IMR-90 (cell line): ENCODE results near the gene KRTAP9-6. TPM values are rescaled to one million over a fixed set of nuclear protein-coding genes. Genes with fewer than 3 reads are reported as not detected.

Source experiments
- ATAC-seq: fragments of 200-7000 bp; cut with Tn5 transposase; 2 replicates; pipeline ENCODE4 v1.9.1; 2020; ENCODE audit warnings: low read depth, mild to moderate bottlenecking, moderate library complexity
- BruUV-seq: library from RNA; stranded (reverse); fragments of 400-500 nt; replicated peaks from 2 replicates; lab custom pipeline; 2021; lab: Mats Ljungman, UMichigan
- CTCF ChIA-PET: fragments of 300-600 bp; formaldehyde crosslinking; extraction: SDS; loops from one replicate; lab custom pipeline; 2021; ENCODE audit warnings: antibody characterized with exemption; lab: Yijun Ruan, JAX
- POLR2A ChIA-PET: fragments of 300-600 bp; sonication (Branson Sonifier 250); formaldehyde crosslinking; loops from one replicate; lab custom pipeline; 2022; ENCODE audit warnings: antibody characterized with exemption; ENCODE audit not compliant: unreplicated experiment; lab: Charles Lee
- DNase-seq: peaks from one replicate; pipeline ENCODE4 v3.0.0; 2013
- H2AFZ ChIP-seq: replicated peaks from 2 replicates; pipeline ENCODE3; 2013; ENCODE audit warnings: low read length, mild to moderate bottlenecking; ENCODE audit not compliant: poor library complexity
- H2AK5ac ChIP-seq: 2 replicates; pipeline ENCODE4 v1.6.1; 2013; ENCODE audit warnings: low read depth, low read length, inconsistent platforms
- H2AK9ac ChIP-seq: replicated peaks from 2 replicates; pipeline ENCODE3; 2013; ENCODE audit warnings: mild to moderate bottlenecking, low read depth, low read length, moderate library complexity; ENCODE audit not compliant: poor library complexity
- H2BK120ac ChIP-seq: 2 replicates; pipeline ENCODE4 v1.6.1; 2013; ENCODE audit warnings: low read depth, low read length, inconsistent platforms
- H2BK15ac ChIP-seq: 3 replicates; pipeline ENCODE4 v1.6.1; 2013; ENCODE audit warnings: low read depth, low read length, inconsistent platforms
- H2BK20ac ChIP-seq: 2 replicates; pipeline ENCODE4 v1.6.1; 2013; ENCODE audit warnings: low read depth, mild to moderate bottlenecking, inconsistent platforms, low read length, moderate library complexity
- H2BK5ac ChIP-seq: 2 replicates; pipeline ENCODE4 v1.6.1; 2013; ENCODE audit warnings: mild to moderate bottlenecking, low read depth, low read length, inconsistent platforms; ENCODE audit not compliant: poor library complexity, severe bottlenecking
- H3K14ac ChIP-seq: replicated peaks from 2 replicates; pipeline ENCODE4 v1.6.1; 2013; ENCODE audit warnings: low read depth, low read length, inconsistent platforms
- H3K18ac ChIP-seq: 2 replicates; pipeline ENCODE4 v1.6.1; 2013; ENCODE audit warnings: low read depth, low read length, control low read depth
- H3K23ac ChIP-seq: 2 replicates; pipeline ENCODE4 v1.6.1; 2013; ENCODE audit warnings: low read depth, low read length, inconsistent platforms
- H3K27ac ChIP-seq: 2 replicates; pipeline ENCODE4 v1.5.1; 2013; ENCODE audit warnings: mild to moderate bottlenecking, control low read depth, low read length; ENCODE audit not compliant: insufficient read depth
- H3K27me3 ChIP-seq: 2 replicates; pipeline ENCODE4 v1.6.1; 2013; ENCODE audit warnings: low read length; ENCODE audit not compliant: control insufficient read depth, insufficient read depth
- H3K36me3 ChIP-seq: 2 replicates; pipeline ENCODE4 v1.6.1; 2013; ENCODE audit warnings: low read length, mixed read lengths; ENCODE audit not compliant: control insufficient read depth, insufficient read depth
- H3K4ac ChIP-seq: 2 replicates; pipeline ENCODE4 v1.6.1; 2013; ENCODE audit warnings: low read depth, low read length, inconsistent platforms
- H3K4me1 ChIP-seq: 2 replicates; pipeline ENCODE4 v1.6.1; 2013; ENCODE audit warnings: low read length, mixed read lengths; ENCODE audit not compliant: control insufficient read depth, insufficient read depth
- H3K4me2 ChIP-seq: 2 replicates; pipeline ENCODE4 v1.6.1; 2013; ENCODE audit warnings: low read depth, mild to moderate bottlenecking, control low read depth, low read length, moderate library complexity
- H3K4me3 ChIP-seq: 2 replicates; pipeline ENCODE4 v1.5.1; 2013; ENCODE audit warnings: low read depth, mild to moderate bottlenecking, control low read depth, low read length, moderate library complexity; ENCODE audit not compliant: insufficient read depth
- H3K56ac ChIP-seq: 2 replicates; pipeline ENCODE4 v1.6.1; 2013; ENCODE audit warnings: low read length, inconsistent platforms; ENCODE audit not compliant: insufficient read depth; ENCODE audit errors: extremely low read depth
- H3K79me1 ChIP-seq, 2 experiments: 2 replicates each; pipeline ENCODE4 v1.6.1; 2013; ENCODE audit warnings: low read length in 2 of 2, inconsistent platforms in 1 of 2, low read depth in 1 of 2
- H3K9ac ChIP-seq: 2 replicates; pipeline ENCODE4 v1.6.1; 2013; ENCODE audit warnings: low read depth, low read length, control low read depth
- H3K9me1 ChIP-seq: 2 replicates; pipeline ENCODE4 v1.6.1; 2013; ENCODE audit warnings: low read length, inconsistent platforms; ENCODE audit not compliant: insufficient read depth
- H3K9me3 ChIP-seq: 2 replicates; pipeline ENCODE4 v1.6.1; 2013; ENCODE audit warnings: low read length; ENCODE audit not compliant: control insufficient read depth, insufficient read depth
- H4K20me1 ChIP-seq: 2 replicates; pipeline ENCODE4 v1.6.1; 2013; ENCODE audit warnings: low read length, inconsistent platforms; ENCODE audit not compliant: insufficient read depth
- H4K5ac ChIP-seq: 2 replicates; pipeline ENCODE4 v1.6.1; 2013; ENCODE audit warnings: mild to moderate bottlenecking, low read depth, low read length, control low read depth
- H4K8ac ChIP-seq, 2 experiments: 2 replicates each; pipeline ENCODE4 v1.6.1; 2013; ENCODE audit warnings: low read depth in 2 of 2, low read length in 2 of 2, control low read depth in 1 of 2, inconsistent platforms in 1 of 2
- H4K91ac ChIP-seq: 2 replicates; pipeline ENCODE4 v1.6.1; 2013; ENCODE audit warnings: low read depth, low read length, inconsistent platforms; ENCODE audit not compliant: insufficient read depth
- CHD1 ChIP-seq: IDR thresholded peaks from 2 replicates; pipeline ENCODE4 v1.6.1; 2012; ENCODE audit warnings: low read depth, low read length, improper control_type of control experiment
- CTCF ChIP-seq: conservative IDR thresholded peaks from 2 replicates; pipeline ENCODE4 v1.5.1; 2012; ENCODE audit warnings: mild to moderate bottlenecking, low read depth, low read length, improper control_type of control experiment
- FOS ChIP-seq: fragments of 150-350 bp; IDR thresholded peaks from 2 replicates; pipeline ENCODE4 v1.6.1; 2016; ENCODE audit warnings: low read depth, low read length
- MAFK ChIP-seq: IDR thresholded peaks from 2 replicates; pipeline ENCODE4 v1.6.1; 2012; ENCODE audit warnings: low read depth, low read length, improper control_type of control experiment
- MAZ ChIP-seq: IDR thresholded peaks from 2 replicates; pipeline ENCODE4 v1.6.1; 2012; ENCODE audit warnings: low read depth, mild to moderate bottlenecking, low read length, improper control_type of control experiment, moderate library complexity, borderline replicate concordance
- MXI1 ChIP-seq: IDR thresholded peaks from 2 replicates; pipeline ENCODE4 v1.6.1; 2012; ENCODE audit warnings: low read depth, mild to moderate bottlenecking, low read length, moderate library complexity, borderline replicate concordance
- RAD21 ChIP-seq: IDR thresholded peaks from 2 replicates; pipeline ENCODE4 v1.6.1; 2012; ENCODE audit warnings: low read length, improper control_type of control experiment
- RCOR1 ChIP-seq: IDR thresholded peaks from 2 replicates; pipeline ENCODE4 v1.6.1; 2012; ENCODE audit warnings: mild to moderate bottlenecking, low read length, improper control_type of control experiment; ENCODE audit not compliant: insufficient replicate concordance
- RFX5 ChIP-seq: IDR thresholded peaks from 2 replicates; pipeline ENCODE4 v1.8.0; 2012; ENCODE audit warnings: low read depth, mild to moderate bottlenecking, low read length, moderate library complexity
- USF2 ChIP-seq: fragments of 150-350 bp; IDR thresholded peaks from 2 replicates; pipeline ENCODE4 v1.6.1; 2017; ENCODE audit warnings: mild to moderate bottlenecking, antibody characterized with exemption, low read length, low read depth
- WGBS, 2 experiments: methylation state at CpG; one replicate each; pipeline versions ENCODE4 v1.1.5 to v1.1.7; 2013; ENCODE audit warnings: missing lambda C conversion rate in 2 of 2; ENCODE audit not compliant: insufficient read length in 1 of 2; ENCODE audit errors: extremely low coverage in 2 of 2; 5-methylcytosine and 5-hydroxymethylcytosine counted together
- dilution Hi-C: fragments of 300-500 bp; cut with HindIII; formaldehyde crosslinking; loops from one replicate; pipeline ENCODE4 v1.14.3; 2018; ENCODE audit warnings: low sequenced_read_pairs; ENCODE audit not compliant: unreplicated experiment
- in situ Hi-C: fragments of 300-500 bp; cut with MboI; formaldehyde crosslinking; loops from 3 replicates; pipeline ENCODE4 v1.14.3; 2019; ENCODE audit warnings: low sequenced_read_pairs, inconsistent platforms, mixed read lengths
- intact Hi-C: fragments of 100-400 bp; cut with micrococcal nuclease; formaldehyde crosslinking; loops from 2 replicates; pipeline ENCODE4 v1.10.0; 2022
- polyA plus RNA-seq, 3 experiments: library from polyadenylated mRNA; depleted of rRNA; stranded (reverse); fragments of >200 nt; gene quantifications; 2 replicates each; pipeline ENCODE4 v1.2.3, GENCODE V29; 2012; ENCODE audit warnings: low replicate concordance in 1 of 3
- total RNA-seq: library from RNA; depleted of rRNA; stranded (reverse); fragments of >200 nt; gene quantifications from 2 replicates; pipeline ENCODE4 v1.2.3, GENCODE V29; 2012

The KRTAP9-6 gene
- total and polyA plus RNA-seq, 2 of the 4 experiments (the other 2 are of a cell fraction) = not detected

DNA sequence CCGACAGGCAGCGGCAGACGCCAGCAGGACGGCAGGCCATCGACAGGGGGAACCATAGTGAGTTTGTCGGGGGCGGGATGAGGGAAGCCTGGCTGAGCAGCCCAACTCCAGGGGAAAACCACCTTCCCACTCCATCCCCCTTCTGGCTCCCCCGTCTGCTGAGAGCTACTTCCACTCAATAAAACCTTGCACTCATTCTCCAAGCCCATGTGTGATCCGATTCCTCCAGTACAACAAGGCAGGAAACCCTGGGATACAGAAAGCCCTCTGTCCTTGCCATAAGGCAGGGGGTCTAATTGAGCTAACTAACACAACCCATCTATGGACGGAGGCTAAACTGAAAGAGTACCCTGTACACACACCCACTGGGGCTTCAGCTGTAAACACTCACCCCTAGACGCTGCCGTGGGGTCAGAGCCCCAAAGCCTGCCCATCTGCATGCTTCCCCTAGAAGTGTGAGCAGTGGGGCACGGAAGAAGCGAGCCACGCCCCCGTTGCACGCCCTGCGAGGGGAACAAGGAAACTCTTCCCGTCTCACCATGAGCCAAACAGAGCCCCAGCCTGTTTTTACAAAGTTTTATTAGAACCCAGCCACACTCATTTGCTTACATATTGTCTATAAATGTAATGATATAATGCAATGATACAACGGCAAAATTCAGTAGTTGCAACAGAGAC is 33.4 kb downstream of the KRTAP9-6 start:
- ChIA-PET POLR2A (no interaction called here), CTCF (no interaction called here)
- in situ Hi-C loops = no loop called here
- no TSS peak for BruUV-seq
- WGBS, 2 experiments = 83% methylated on average over 3 of the region's 20 CpGs; no CpG with 5 or more reads in 1 of the 2 experiments
- Histone ChIP-seq H3K4ac (no peak overlapping the region), H3K79me1 (no peaks in the 10 kb centered on the region), H3K4me1 (no peaks in the 10 kb centered on the region), H3K27me3 (no peaks in the 10 kb centered on the region; the same call in 1 of the 2 replicates), H4K20me1 (no peaks in the 10 kb centered on the region), H3K9ac (no peak overlapping the region), H3K4me3 (no peak overlapping the region), H4K5ac (no peak overlapping the region), H2BK20ac (no peak overlapping the region), H2AFZ (no peak overlapping the region), H2AK5ac (peak overlapping the region; percentile 12; the same call in 1 of the 2 replicates), H2BK15ac (no peak overlapping the region), H3K56ac (no peak overlapping the region), H3K9me1 (peaks cover 5% of the 10 kb centered on the region; the same call in 1 of the 2 replicates), H4K8ac (no peak overlapping the region), H3K14ac (no peak overlapping the region), H3K27ac (no peak overlapping the region), H3K9me3 (no peaks in the 10 kb centered on the region), H3K36me3 (no peaks in the 10 kb centered on the region), H3K4me2 (no peak overlapping the region), H4K91ac (no peak overlapping the region), H2BK5ac (no peak overlapping the region), H3K18ac (no peak overlapping the region), H3K23ac (no peak overlapping the region), H2BK120ac (no peak overlapping the region), H2AK9ac (no peak overlapping the region)
- DNase-seq (no peak), ATAC-seq (no peak)
- dilution Hi-C loops = no loop called here
- TF ChIP-seq RFX5 (no peak), MAFK (no peak), FOS (no peak), MAZ (no peak), CHD1 (no peak), MXI1 (no peak), USF2 (no peak), RCOR1 (no peak), CTCF (no peak), RAD21 (no peak)
- intact Hi-C loops = no loop called here
